Cardiac fibroblast (primary cell): Measurements from ENCODE around the gene FEV.

Experiments used
- DNase-seq, 2 donors: peaks; one replicate each; pipeline versions ENCODE4 v3.0.0 to v3.0.0-alpha.2; 2010; ENCODE audit warnings: low read depth in 2 of 2
- H3K4me3 ChIP-seq, 2 donors: replicated peaks in 1 of 2; 1 replicate in 1 of 2; 2 replicates in 1 of 2; pipeline ENCODE4 v1.5.1; 2011; ENCODE audit warnings: low read depth in 2 of 2, low read length in 2 of 2, mild to moderate bottlenecking in 2 of 2, moderate library complexity in 1 of 2
- TF ChIP-seq, protein P1 (sequence below): IDR thresholded peaks from one replicate; pipeline ENCODE4 v1.5.1; 2011; ENCODE audit warnings: low read depth, mild to moderate bottlenecking, low read length, inconsistent platforms

The FEV gene

DNA sequence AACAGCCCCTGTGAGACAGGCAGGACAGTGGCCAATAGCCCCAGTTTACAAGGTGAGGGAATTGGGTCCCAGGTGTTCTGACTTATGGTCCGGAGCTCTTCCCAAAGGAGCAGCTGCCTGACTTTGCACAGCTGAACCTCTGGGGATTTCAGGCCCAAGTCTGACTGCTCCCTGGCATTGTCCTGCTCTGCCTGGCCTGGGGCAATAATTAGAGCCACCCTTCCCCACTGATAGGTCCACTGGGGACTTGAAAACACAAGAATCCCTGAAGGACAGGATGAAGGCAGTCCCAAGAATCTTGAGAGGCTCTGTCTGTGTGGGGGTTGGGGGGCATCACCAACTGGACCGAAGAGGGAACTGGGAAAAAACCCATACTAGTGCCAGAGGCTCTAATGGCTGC, 3.7 kb upstream of the FEV start:
- TF ChIP-seq, protein P1, sequence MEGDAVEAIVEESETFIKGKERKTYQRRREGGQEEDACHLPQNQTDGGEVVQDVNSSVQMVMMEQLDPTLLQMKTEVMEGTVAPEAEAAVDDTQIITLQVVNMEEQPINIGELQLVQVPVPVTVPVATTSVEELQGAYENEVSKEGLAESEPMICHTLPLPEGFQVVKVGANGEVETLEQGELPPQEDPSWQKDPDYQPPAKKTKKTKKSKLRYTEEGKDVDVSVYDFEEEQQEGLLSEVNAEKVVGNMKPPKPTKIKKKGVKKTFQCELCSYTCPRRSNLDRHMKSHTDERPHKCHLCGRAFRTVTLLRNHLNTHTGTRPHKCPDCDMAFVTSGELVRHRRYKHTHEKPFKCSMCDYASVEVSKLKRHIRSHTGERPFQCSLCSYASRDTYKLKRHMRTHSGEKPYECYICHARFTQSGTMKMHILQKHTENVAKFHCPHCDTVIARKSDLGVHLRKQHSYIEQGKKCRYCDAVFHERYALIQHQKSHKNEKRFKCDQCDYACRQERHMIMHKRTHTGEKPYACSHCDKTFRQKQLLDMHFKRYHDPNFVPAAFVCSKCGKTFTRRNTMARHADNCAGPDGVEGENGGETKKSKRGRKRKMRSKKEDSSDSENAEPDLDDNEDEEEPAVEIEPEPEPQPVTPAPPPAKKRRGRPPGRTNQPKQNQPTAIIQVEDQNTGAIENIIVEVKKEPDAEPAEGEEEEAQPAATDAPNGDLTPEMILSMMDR: no peak
- H3K4me3 ChIP-seq: no peak overlapping the region
- no peak for DNase-seq

- H3K4me3 ChIP-seq: no peak overlapping the region
- TF ChIP-seq, protein P1: no peak
- no peak for DNase-seq
Measured at GRCh38 chr2:218988164-218988563, 3.2 kb upstream of the FEV start.

DNA sequence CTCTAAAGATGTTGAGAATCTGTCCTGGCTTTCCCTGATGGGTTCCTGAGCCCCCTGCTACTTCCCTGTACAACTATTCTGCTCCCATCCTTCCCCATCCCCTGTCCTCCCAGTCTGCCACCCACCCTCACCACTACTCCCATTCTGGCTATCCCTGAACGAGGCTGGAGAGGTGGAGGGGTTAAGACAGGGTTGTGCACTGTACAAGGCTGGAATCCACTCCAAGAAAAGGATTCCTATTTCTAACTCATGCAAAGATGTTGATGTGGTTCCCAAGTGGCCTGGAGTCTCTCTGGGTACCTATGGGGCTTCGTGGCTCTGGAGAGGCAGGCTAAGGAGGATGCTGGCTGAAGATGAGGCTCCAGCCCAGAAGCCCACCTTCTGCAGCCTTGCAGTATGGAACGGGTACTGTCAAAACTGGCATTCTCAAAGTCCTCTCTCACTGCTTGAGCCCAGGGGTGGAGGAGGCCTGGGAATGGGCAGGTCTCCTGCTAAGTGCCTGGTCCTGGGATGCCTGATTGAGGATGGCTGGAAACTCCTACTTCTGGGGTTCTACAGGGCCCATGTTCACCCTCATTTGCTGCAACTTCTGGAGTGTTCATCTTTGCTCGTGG, 1.3 kb upstream of the FEV start:
- H3K4me3 ChIP-seq: no peak overlapping the region
- DNase-seq: no peak
- TF ChIP-seq, protein P1: no peak

DNA sequence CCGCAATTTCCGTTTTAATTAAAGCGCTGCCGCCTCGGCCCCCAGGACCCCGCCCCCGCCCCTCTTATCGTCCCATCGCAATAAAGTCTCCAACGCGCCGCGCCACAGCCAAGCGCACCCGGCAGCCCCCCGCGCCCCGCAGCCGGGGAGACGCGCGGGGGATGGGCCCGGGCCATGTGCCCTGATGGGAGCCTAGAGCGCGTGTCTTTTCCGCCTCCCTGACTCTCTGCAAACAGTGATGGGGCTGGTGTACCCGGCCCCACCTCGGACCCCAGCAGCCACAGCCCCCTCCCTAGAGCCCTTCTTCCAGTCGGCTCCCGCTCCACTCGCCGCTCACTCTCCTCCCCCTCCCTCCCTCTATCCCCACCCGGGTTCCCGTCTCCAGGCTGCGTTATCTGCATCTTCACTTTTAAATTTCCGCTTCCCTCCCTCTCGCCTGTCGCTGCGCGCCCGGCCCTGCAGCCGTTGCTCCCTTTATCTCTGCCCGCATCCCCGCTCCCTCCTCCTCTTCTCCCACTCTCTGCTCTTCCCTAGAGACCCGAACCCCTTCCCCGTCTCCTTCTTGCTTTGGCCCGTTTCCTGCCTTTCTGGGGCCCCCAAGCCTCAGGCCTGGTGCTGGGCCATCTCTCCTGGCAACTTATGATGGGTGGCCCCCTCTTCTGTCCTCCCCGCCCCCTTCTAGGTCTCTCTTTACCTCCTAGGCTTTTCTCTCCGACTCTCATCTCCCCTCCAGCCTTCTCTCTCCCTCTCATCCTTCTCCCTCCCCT, 524 bp upstream of the FEV start:
- no peak overlapping the region for H3K4me3 ChIP-seq
- DNase-seq: no peak
- TF ChIP-seq, protein P1: no peak

- TF ChIP-seq, protein P1: no peak
- no peak overlapping the region for H3K4me3 ChIP-seq
- DNase-seq: peak in 1 of 2 donors; percentile 53
Measured at GRCh38 chr2:218984239-218985020, 554 bp downstream of the FEV start.

- TF ChIP-seq, protein P1: no peak
- no peak overlapping the region for H3K4me3 ChIP-seq
- no peak for DNase-seq
Measured at GRCh38 chr2:218983934-218984238, 1.1 kb downstream of the FEV start.
